ENCODE results near the gene RASGRF1. TPM values are rescaled to one million over a fixed set of nuclear protein-coding genes. Genes with fewer than 3 reads are reported as not detected.
A peak's percentile ranks its signal among the peaks of the same experiment; 100 is the strongest.

RASGRF1 gene
- polyA plus RNA-seq, 1 donor: 0.30 TPM

GRCh38 chr15:79101866-79102581 lies 11.4 kb upstream of the RASGRF1 start:
- DNase-seq: no peak

GRCh38 chr15:79099692-79100091 lies 9.1 kb upstream of the RASGRF1 start:
- DNase-seq: no peak

- no peak for DNase-seq
Measured at GRCh38 chr15:79094611-79095021, 4.0 kb upstream of the RASGRF1 start.

GRCh38 chr15:79093352-79093935 lies 2.9 kb upstream of the RASGRF1 start:
- no peak for DNase-seq

GRCh38 chr15:79092382-79092781 lies 1.8 kb upstream of the RASGRF1 start:
- DNase-seq: no peak

GRCh38 chr15:79091204-79091867 lies 756 bp upstream of the RASGRF1 start:
- DNase-seq: no peak

GRCh38 chr15:79089890-79090486 lies 592 bp downstream of the RASGRF1 start:
- DNase-seq: no peak

- no peak for DNase-seq
Measured at GRCh38 chr15:79089331-79089889, 1.2 kb downstream of the RASGRF1 start.

GRCh38 chr15:79088426-79089205 lies 2.0 kb downstream of the RASGRF1 start:
- DNase-seq: no peak

GRCh38 chr15:79086814-79087213 lies 3.8 kb downstream of the RASGRF1 start:
- DNase-seq: no peak

GRCh38 chr15:79084308-79084968 lies 6.1 kb downstream of the RASGRF1 start:
- no peak for DNase-seq

- DNase-seq: no peak
Measured at GRCh38 chr15:79083154-79083553, 7.4 kb downstream of the RASGRF1 start.

- DNase-seq: no peak
Measured at GRCh38 chr15:79082363-79083070, 8.1 kb downstream of the RASGRF1 start.

- no peak for DNase-seq
Measured at GRCh38 chr15:79078763-79079410, 11.7 kb downstream of the RASGRF1 start.

- DNase-seq: no peak
Measured at GRCh38 chr15:79078003-79078402, 12.6 kb downstream of the RASGRF1 start.

- no peak for DNase-seq
Measured at GRCh38 chr15:79076661-79077060, 13.9 kb downstream of the RASGRF1 start.

GRCh38 chr15:79075256-79075655 lies 15.3 kb downstream of the RASGRF1 start:
- no peak for DNase-seq

- DNase-seq: no peak
Measured at GRCh38 chr15:79073336-79073735, 17.2 kb downstream of the RASGRF1 start.

GRCh38 chr15:79071901-79072300 lies 18.7 kb downstream of the RASGRF1 start:
- peak; percentile 34 for DNase-seq

- no peak for DNase-seq
Measured at GRCh38 chr15:79068790-79069189, 21.8 kb downstream of the RASGRF1 start.

GRCh38 chr15:79067969-79068368 lies 22.6 kb downstream of the RASGRF1 start:
- DNase-seq: no peak
